Occipital lobe (tissue), 3 donors: ENCODE data around the gene CPD. TPM values are rescaled to one million over a fixed set of nuclear protein-coding genes. Genes with fewer than 3 reads are reported as not detected.

ENCODE experiments used
- DNase-seq: peaks from one replicate; lab custom pipeline; 2025; lab: John Stamatoyannopoulos, UW
- small RNA-seq: library from RNA; depleted of rRNA; stranded (forward); fragments of <200 nt; gene quantifications from one replicate; pipeline ENCODE3, GENCODE V24; 2014
- total RNA-seq: library from RNA; depleted of rRNA; stranded (reverse); fragments of >200 nt; gene quantifications from one replicate; pipeline ENCODE4 v1.2.3, GENCODE V29; 2014

CPD gene
- total RNA-seq, 1 donor from 2014 or later = 60.4 TPM

- no peak for DNase-seq
Observed at GRCh38 chr17:30503558-30503957, 124.8 kb downstream of the CPD start.

GRCh38 chr17:30505868-30506417, 127.2 kb downstream of the CPD start:
- DNase-seq = no peak

GRCh38 chr17:30506481-30506880, 127.8 kb downstream of the CPD start:
- no peak for DNase-seq

- no peak for DNase-seq
Observed at GRCh38 chr17:30513346-30513745, 134.6 kb downstream of the CPD start.

GRCh38 chr17:30514895-30515596, 136.3 kb downstream of the CPD start:
- DNase-seq = no peak

GRCh38 chr17:30517786-30518185, 139.1 kb downstream of the CPD start:
- DNase-seq = no peak

GRCh38 chr17:30519166-30519565, 140.4 kb downstream of the CPD start:
- DNase-seq = no peak

Small RNA genes within 50 kb of the gene (small RNA-seq; reads per million reads assigned to genes)
- gene RF00019 (not detected), gene RNU6-990P (not detected)

Other genes with a start within 250 kb of the CPD start
- gene SLC6A4, start 143.2 kb upstream of the CPD start, total RNA-seq = 2.2 TPM
- gene BLMH, start 87.0 kb upstream of the CPD start, total RNA-seq = 37.6 TPM
- gene TMIGD1, start 44.9 kb upstream of the CPD start, total RNA-seq = not detected
- gene GOSR1, start 98.5 kb downstream of the CPD start, total RNA-seq = 27.9 TPM